Hepatocyte (in vitro differentiated cells): ENCODE results near the gene COQ9. TPM values are rescaled to one million over a fixed set of nuclear protein-coding genes. Genes with fewer than 3 reads are reported as not detected.

Experiments used
- DNase-seq: peaks from one replicate; pipeline ENCODE4 v3.0.0-alpha.2; 2016; ENCODE audit warnings: low spot score
- H2AFZ ChIP-seq: fragments of 200-600 bp; sonication (generic); 2 replicates; pipeline ENCODE4 v1.6.0; 2016; ENCODE audit warnings: antibody characterized with exemption, mild to moderate bottlenecking
- H3K27ac ChIP-seq: fragments of 200-600 bp; sonication (generic); 2 replicates; pipeline ENCODE4 v1.5.1; 2016; ENCODE audit warnings: mild to moderate bottlenecking
- H3K27me3 ChIP-seq: fragments of 200-600 bp; sonication (generic); 2 replicates; pipeline ENCODE4 v1.6.1; 2016
- H3K36me3 ChIP-seq: fragments of 200-600 bp; sonication (generic); replicated peaks from 2 replicates; pipeline ENCODE4 v1.5.1; 2016; ENCODE audit warnings: low read depth; ENCODE audit not compliant: insufficient read depth
- H3K4me1 ChIP-seq: fragments of 200-600 bp; sonication (generic); 2 replicates; pipeline ENCODE4 v1.5.1; 2016; ENCODE audit warnings: mild to moderate bottlenecking, moderate library complexity; ENCODE audit not compliant: insufficient read depth
- H3K4me2 ChIP-seq: fragments of 200-600 bp; sonication (generic); 2 replicates; pipeline ENCODE4 v1.6.0; 2016
- H3K4me3 ChIP-seq: fragments of 200-600 bp; sonication (generic); 2 replicates; pipeline ENCODE4 v1.5.1; 2016; ENCODE audit warnings: mild to moderate bottlenecking
- H3K79me2 ChIP-seq: fragments of 200-600 bp; sonication (generic); 2 replicates; pipeline ENCODE4 v1.6.0; 2017; ENCODE audit warnings: mild to moderate bottlenecking
- H3K9me2 ChIP-seq: fragments of 200-600 bp; sonication (generic); replicated peaks from 2 replicates; pipeline ENCODE4 v1.6.0; 2017; ENCODE audit warnings: mild to moderate bottlenecking; ENCODE audit not compliant: insufficient read depth
- H3K9me3 ChIP-seq: fragments of 200-600 bp; sonication (generic); 2 replicates; pipeline ENCODE4 v1.5.1; 2016; ENCODE audit warnings: low read depth, mild to moderate bottlenecking
- H4K20me1 ChIP-seq: fragments of 200-600 bp; sonication (generic); 2 replicates; pipeline ENCODE4 v1.6.0; 2016; ENCODE audit warnings: mild to moderate bottlenecking; ENCODE audit not compliant: insufficient read depth, poor library complexity, severe bottlenecking
- EZH2 ChIP-seq: fragments of 200-600 bp; sonication (generic); IDR thresholded peaks from 2 replicates; pipeline ENCODE4 v1.6.1; 2016; ENCODE audit warnings: antibody characterized with exemption, mild to moderate bottlenecking, borderline replicate concordance
- EZH2phosphoT487 ChIP-seq: fragments of 200-600 bp; sonication (generic); IDR thresholded peaks from one replicate; pipeline ENCODE4 v1.6.1; 2018; ENCODE audit warnings: antibody characterized with exemption, mild to moderate bottlenecking, low read depth, moderate library complexity; ENCODE audit not compliant: unreplicated experiment, severe bottlenecking
- WGBS: methylation state at CpG from one replicate; pipeline ENCODE4 v1.1.6; 2016; ENCODE audit warnings: low lambda C conversion rate; ENCODE audit errors: missing lambda C conversion rate; 5-methylcytosine and 5-hydroxymethylcytosine counted together
- polyA plus RNA-seq: library from polyadenylated mRNA; unstranded; fragments of >200 nt; fragmentation: Nextera tagmentation; extraction: Ambion mirVana; gene quantifications from 2 replicates; pipeline ENCODE4 v1.2.1, GENCODE V29; 2016
- total RNA-seq: library from RNA; depleted of rRNA; stranded (reverse); fragments of >200 nt; gene quantifications from 2 replicates; pipeline ENCODE4 v1.2.3, GENCODE V29; 2014
- TF ChIP-seq, protein P1 (sequence below): fragments of 200-600 bp; sonication (generic); IDR thresholded peaks from 2 replicates; pipeline ENCODE4 v1.5.1; 2016; ENCODE audit warnings: antibody characterized with exemption, mild to moderate bottlenecking; ENCODE audit not compliant: poor library complexity

COQ9 gene
- total and polyA plus RNA-seq, 2 experiments from 2014 or later: 61.9 to 81.5 TPM

DNA sequence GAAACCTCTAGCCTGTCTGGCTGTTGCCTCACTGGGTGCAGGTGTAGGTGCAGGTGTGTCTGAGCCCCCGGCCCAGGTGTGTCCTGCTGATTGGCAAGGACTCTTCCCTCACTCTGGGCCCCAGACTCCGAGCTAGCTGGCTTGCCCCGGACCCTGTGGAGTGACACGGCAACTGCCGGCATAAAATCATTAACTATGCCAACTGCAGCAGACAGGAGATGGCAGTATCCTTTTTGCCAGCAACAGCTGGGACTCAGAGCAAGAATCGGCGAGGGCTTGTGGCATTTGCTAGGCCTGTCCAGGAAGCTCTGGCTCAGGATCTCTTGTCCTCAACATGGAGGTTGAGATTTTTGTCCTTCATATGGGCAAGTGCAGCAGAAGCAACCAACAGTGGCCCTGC, 20.9 kb upstream of the COQ9 start:
- no peaks in the 10 kb centered on the region for H3K27me3 ChIP-seq
- H3K4me1 ChIP-seq: no peaks in the 10 kb centered on the region
- no peaks in the 10 kb centered on the region for H3K36me3 ChIP-seq
- no peak overlapping the region for H2AFZ ChIP-seq
- H3K9me2 ChIP-seq: no peaks in the 10 kb centered on the region
- H4K20me1 ChIP-seq: no peaks in the 10 kb centered on the region
- no peak for DNase-seq
- H3K27ac ChIP-seq: no peak overlapping the region
- no peaks in the 10 kb centered on the region for H3K79me2 ChIP-seq
- H3K4me3 ChIP-seq: no peak overlapping the region
- 95% methylated on average over 7 of the region's 7 CpGs for WGBS
- H3K4me2 ChIP-seq: no peak overlapping the region
- H3K9me3 ChIP-seq: no peaks in the 10 kb centered on the region
- TF ChIP-seq EZH2 (no peak), EZH2phosphoT487 (no peak)
- TF ChIP-seq, protein P1, sequence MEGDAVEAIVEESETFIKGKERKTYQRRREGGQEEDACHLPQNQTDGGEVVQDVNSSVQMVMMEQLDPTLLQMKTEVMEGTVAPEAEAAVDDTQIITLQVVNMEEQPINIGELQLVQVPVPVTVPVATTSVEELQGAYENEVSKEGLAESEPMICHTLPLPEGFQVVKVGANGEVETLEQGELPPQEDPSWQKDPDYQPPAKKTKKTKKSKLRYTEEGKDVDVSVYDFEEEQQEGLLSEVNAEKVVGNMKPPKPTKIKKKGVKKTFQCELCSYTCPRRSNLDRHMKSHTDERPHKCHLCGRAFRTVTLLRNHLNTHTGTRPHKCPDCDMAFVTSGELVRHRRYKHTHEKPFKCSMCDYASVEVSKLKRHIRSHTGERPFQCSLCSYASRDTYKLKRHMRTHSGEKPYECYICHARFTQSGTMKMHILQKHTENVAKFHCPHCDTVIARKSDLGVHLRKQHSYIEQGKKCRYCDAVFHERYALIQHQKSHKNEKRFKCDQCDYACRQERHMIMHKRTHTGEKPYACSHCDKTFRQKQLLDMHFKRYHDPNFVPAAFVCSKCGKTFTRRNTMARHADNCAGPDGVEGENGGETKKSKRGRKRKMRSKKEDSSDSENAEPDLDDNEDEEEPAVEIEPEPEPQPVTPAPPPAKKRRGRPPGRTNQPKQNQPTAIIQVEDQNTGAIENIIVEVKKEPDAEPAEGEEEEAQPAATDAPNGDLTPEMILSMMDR: no peak

DNA sequence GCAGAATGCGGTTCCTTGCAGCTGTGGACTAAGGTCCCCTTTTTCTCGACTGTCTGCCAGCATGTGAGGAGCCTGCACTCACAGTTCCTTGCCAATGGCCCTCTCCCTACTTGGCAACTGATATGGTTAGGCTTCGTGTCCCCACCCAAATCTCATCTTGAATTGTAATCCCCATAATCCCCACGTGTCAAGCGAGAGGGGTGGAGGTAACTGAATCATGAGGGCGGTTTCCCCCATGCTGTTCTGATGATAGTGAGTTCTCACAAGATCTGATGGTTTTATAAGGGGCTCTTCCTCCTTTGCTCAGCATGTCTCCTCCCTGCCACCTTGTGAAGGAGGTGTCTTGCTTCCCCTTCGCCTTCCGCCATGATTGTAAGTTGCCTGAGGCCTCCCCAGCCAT, 20.0 kb upstream of the COQ9 start:
- no peaks in the 10 kb centered on the region for H3K36me3 ChIP-seq
- no peaks in the 10 kb centered on the region for H3K9me2 ChIP-seq
- H2AFZ ChIP-seq: no peak overlapping the region
- no peaks in the 10 kb centered on the region for H3K4me1 ChIP-seq
- TF ChIP-seq, protein P1: no peak
- no peak for TF ChIP-seq EZH2
- TF ChIP-seq EZH2phosphoT487: no peak
- no peak overlapping the region for H3K4me2 ChIP-seq
- no peaks in the 10 kb centered on the region for H3K9me3 ChIP-seq
- no peak overlapping the region for H3K27ac ChIP-seq
- WGBS: 75% methylated on average over 8 of the region's 8 CpGs
- H3K79me2 ChIP-seq: no peaks in the 10 kb centered on the region
- no peak overlapping the region for H3K4me3 ChIP-seq
- H3K27me3 ChIP-seq: no peaks in the 10 kb centered on the region
- DNase-seq: no peak
- no peaks in the 10 kb centered on the region for H4K20me1 ChIP-seq

DNA sequence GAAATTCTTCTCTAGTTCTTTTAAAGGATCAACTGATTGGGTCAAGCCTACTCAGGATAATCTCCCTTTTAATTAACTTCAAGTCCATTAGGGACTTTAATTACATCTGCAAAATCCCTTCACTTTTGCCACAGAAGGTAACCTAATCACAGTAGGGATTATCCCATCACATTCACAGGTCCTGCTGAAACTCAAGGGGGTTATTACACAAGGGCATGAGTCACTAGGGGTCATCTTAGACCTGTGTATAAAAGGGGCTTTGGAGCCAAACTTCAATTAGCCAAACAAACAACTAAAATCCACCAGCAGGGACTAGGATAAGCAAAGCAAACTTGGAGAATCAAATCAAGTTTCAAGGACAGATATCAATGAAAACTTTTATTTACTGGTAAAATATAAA, 19.5 kb upstream of the COQ9 start:
- no peak for DNase-seq
- no peak overlapping the region for H3K4me3 ChIP-seq
- no peaks in the 10 kb centered on the region for H3K9me2 ChIP-seq
- TF ChIP-seq, protein P1: no peak
- TF ChIP-seq EZH2 (no peak), EZH2phosphoT487 (no peak)
- H3K4me2 ChIP-seq: no peak overlapping the region
- H3K4me1 ChIP-seq: no peaks in the 10 kb centered on the region
- no peaks in the 10 kb centered on the region for H3K79me2 ChIP-seq
- H4K20me1 ChIP-seq: no peaks in the 10 kb centered on the region
- H2AFZ ChIP-seq: no peak overlapping the region
- no peaks in the 10 kb centered on the region for H3K27me3 ChIP-seq
- H3K36me3 ChIP-seq: no peaks in the 10 kb centered on the region
- H3K27ac ChIP-seq: no peak overlapping the region
- H3K9me3 ChIP-seq: no peaks in the 10 kb centered on the region

DNA sequence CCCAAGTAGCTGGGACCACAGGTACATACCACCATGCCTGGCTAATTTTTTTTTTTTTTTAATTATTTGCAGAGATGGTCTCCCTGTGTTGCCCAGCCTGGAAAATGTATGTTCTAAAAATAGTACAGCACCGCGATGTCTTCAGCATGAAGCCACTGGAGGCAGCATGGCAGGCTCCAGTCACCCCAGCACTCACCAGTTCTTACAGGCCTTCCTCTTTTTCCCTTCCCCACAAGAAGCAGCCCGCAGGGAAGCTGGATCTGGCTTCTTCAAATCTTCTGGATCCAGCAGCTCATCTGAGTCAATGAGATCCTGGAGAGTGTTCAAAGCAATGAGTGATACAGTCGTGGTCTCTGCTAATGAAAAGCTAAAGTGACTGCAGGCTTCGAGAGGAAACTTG, 16.3 kb upstream of the COQ9 start:
- Histone ChIP-seq H3K36me3 (peaks cover 3% of the 10 kb centered on the region), H3K9me3 (no peaks in the 10 kb centered on the region), H3K4me2 (no peak overlapping the region), H3K4me3 (no peak overlapping the region), H4K20me1 (no peaks in the 10 kb centered on the region), H3K4me1 (no peaks in the 10 kb centered on the region), H3K27me3 (no peaks in the 10 kb centered on the region), H3K79me2 (no peaks in the 10 kb centered on the region), H3K9me2 (no peaks in the 10 kb centered on the region), H3K27ac (no peak overlapping the region), H2AFZ (no peak overlapping the region)
- no peak for DNase-seq
- WGBS: 96% methylated on average over 5 of the region's 5 CpGs
- TF ChIP-seq EZH2: no peak
- no peak for TF ChIP-seq EZH2phosphoT487
- TF ChIP-seq, protein P1: no peak
